B cell (primary cell): Measurements from ENCODE around the gene TRHDE.

Experiments
- CTCF ChIP-seq: fragments of 200-600 bp; IDR thresholded peaks from one replicate; pipeline ENCODE4 v1.8.0; 2022; ENCODE audit warnings: antibody characterized with exemption, mild to moderate bottlenecking
- EZH2 ChIP-seq: IDR thresholded peaks from 2 replicates; pipeline ENCODE4 v1.6.1; 2012; ENCODE audit warnings: borderline replicate concordance, low read depth, mild to moderate bottlenecking, moderate library complexity, low read length; ENCODE audit not compliant: insufficient read depth, poor library complexity, severe bottlenecking

- TF ChIP-seq CTCF (no peak), EZH2 (no peak)
Observed at GRCh38 chr12:72692338-72692737, 420.2 kb downstream of the TRHDE start.
